ENCODE data around the gene PPP1R1A. TPM values are rescaled to one million over a fixed set of nuclear protein-coding genes. Genes with fewer than 3 reads are reported as not detected.

PPP1R1A gene
- total RNA-seq, 1 donor from 2014 or later: 75.0 TPM

GRCh38 chr12:54616933-54617680 lies 28.6 kb upstream of the PPP1R1A start:
- no peaks in the 10 kb centered on the region for H3K4me1 ChIP-seq
- intact Hi-C loops (cut with micrococcal nuclease): no loop called here
- H3K36me3 ChIP-seq: no peaks in the 10 kb centered on the region
- H3K27me3 ChIP-seq (ENCODE audit: low read depth): peaks cover 69% of the 10 kb centered on the region
- H3K27ac ChIP-seq (replicated peaks): no peak overlapping the region
- H3K9me3 ChIP-seq (replicated peaks): no peaks in the 10 kb centered on the region
- no peak for TF ChIP-seq CTCF (IDR thresholded peaks at IDR 0.05; ENCODE audit: borderline replicate concordance)
- DNase-seq: no peak
- no peak overlapping the region for H3K4me3 ChIP-seq

DNA sequence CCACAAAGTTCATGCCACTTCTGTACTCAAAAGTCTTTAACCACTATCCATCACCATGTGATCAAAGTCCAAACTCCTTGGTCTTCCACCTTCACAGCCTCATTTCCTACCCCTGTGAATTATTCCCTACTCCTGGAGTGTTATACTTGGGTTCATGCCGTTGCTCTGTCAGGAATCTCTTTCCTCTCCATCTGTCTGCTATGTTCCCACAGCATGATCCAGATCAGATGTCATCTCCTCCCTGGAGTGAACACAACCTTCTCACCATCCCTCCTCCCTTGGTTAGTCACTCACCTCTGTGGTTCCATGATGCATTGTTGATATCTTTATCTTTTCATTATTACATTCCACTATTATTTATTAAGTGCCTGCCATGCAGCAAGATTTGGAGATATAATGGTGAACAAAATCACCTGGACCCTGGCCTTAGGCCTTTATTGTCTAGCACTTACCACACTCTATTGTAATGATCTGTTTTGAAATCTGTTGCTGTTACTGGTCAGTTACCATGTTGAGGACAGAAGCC lies 23.8 kb upstream of the PPP1R1A start:
- Histone ChIP-seq H3K27me3 (ENCODE audit: low read depth) (peaks cover 89% of the 10 kb centered on the region), H3K4me3 (no peak overlapping the region), H3K36me3 (no peaks in the 10 kb centered on the region), H3K4me1 (no peaks in the 10 kb centered on the region), H3K27ac (replicated peaks) (no peak overlapping the region), H3K9me3 (replicated peaks) (no peaks in the 10 kb centered on the region)
- DNase-seq: no peak
- no peak for TF ChIP-seq CTCF (IDR thresholded peaks at IDR 0.05; ENCODE audit: borderline replicate concordance)
- intact Hi-C loops (cut with micrococcal nuclease): no loop called here

DNA sequence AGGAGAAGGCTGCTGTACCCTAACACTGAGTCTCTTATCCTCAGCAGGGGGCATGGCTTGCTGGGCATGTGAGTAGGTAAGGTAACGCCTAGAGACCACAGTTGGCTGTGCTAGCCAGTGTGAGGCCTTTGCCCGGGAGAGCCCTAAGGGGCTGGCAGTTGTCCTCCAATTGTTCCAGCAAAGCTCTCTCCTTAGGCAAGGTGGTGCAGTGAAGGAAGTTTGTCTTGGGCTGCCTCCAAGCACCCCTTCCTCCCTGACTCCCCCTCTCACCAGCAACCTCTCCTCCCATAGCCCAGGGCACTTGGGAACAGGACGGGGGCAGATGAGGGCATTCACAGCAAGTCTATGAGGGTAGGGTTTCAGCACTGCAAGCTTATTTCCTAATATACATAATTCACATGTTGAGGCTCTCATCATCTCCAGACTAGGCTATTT lies 23.3 kb upstream of the PPP1R1A start:
- Histone ChIP-seq H3K27ac (replicated peaks) (no peak overlapping the region), H3K27me3 (ENCODE audit: low read depth) (peaks cover 91% of the 10 kb centered on the region), H3K4me3 (no peak overlapping the region), H3K4me1 (no peaks in the 10 kb centered on the region), H3K9me3 (replicated peaks) (no peaks in the 10 kb centered on the region), H3K36me3 (no peaks in the 10 kb centered on the region)
- intact Hi-C loops (cut with micrococcal nuclease): no loop called here
- no peak for DNase-seq
- no peak for TF ChIP-seq CTCF (IDR thresholded peaks at IDR 0.05; ENCODE audit: borderline replicate concordance)

DNA sequence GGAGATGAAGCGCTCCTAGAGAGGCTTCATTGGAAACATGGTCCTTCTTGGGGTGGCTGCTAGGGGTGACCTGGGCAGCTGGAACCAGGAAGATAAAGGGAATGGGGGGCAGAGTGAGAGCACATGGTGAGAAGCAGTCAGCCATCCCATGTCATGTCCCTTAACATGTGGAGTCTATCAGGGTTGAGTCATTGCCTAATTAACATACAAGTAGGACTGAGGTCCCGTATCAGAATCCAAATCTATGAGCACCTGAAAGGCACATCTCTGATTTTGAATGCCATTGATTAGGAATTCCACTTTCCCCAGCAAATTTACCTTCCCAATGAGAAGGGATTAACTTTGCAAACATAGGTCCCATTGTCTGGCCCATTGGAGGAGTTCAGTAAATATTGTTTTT lies 20.3 kb upstream of the PPP1R1A start:
- intact Hi-C loops (cut with micrococcal nuclease): no loop called here
- H3K36me3 ChIP-seq: no peaks in the 10 kb centered on the region
- no peak overlapping the region for H3K27ac ChIP-seq (replicated peaks)
- no peak for DNase-seq
- no peak overlapping the region for H3K4me3 ChIP-seq
- H3K27me3 ChIP-seq (ENCODE audit: low read depth): peaks cover 64% of the 10 kb centered on the region
- H3K9me3 ChIP-seq (replicated peaks): no peaks in the 10 kb centered on the region
- TF ChIP-seq CTCF (IDR thresholded peaks at IDR 0.05; ENCODE audit: borderline replicate concordance): no peak
- no peaks in the 10 kb centered on the region for H3K4me1 ChIP-seq

- H3K36me3 ChIP-seq: no peaks in the 10 kb centered on the region
- TF ChIP-seq CTCF (IDR thresholded peaks at IDR 0.05; ENCODE audit: borderline replicate concordance): no peak
- peaks cover 58% of the 10 kb centered on the region for H3K27me3 ChIP-seq (ENCODE audit: low read depth)
- H3K4me3 ChIP-seq: no peak overlapping the region
- intact Hi-C loops (cut with micrococcal nuclease): no loop called here
- no peaks in the 10 kb centered on the region for H3K4me1 ChIP-seq
- DNase-seq: no peak
- no peak overlapping the region for H3K27ac ChIP-seq (replicated peaks)
- no peaks in the 10 kb centered on the region for H3K9me3 ChIP-seq (replicated peaks)
These were observed 19.7 kb upstream of the PPP1R1A start for GRCh38 chr12:54608156-54608555.
